Nephron (organoid): Measurements from ENCODE around the gene ASIC4.
A peak's percentile ranks its signal among the peaks of the same experiment; 100 is the strongest.

Experiments used
- H3K27ac Mint-ChIP-seq, 3 experiments: 2 replicates each; pipeline ENCODE4 v1.8.0; 2020; ENCODE audit warnings: mixed read lengths in 3 of 3, mild to moderate bottlenecking in 2 of 3, moderate library complexity in 1 of 3
- H3K27me3 Mint-ChIP-seq: 2 replicates; pipeline ENCODE4 v1.8.0; 2021; ENCODE audit warnings: low read depth, mild to moderate bottlenecking, moderate library complexity, mixed read lengths
- H3K36me3 Mint-ChIP-seq: 2 replicates; pipeline ENCODE4 v1.8.0; 2020; ENCODE audit warnings: low read depth, mixed read lengths
- H3K4me1 Mint-ChIP-seq: 2 replicates; pipeline ENCODE4 v1.8.0; 2020; ENCODE audit warnings: mixed read lengths
- H3K4me3 Mint-ChIP-seq, 3 experiments: 2 replicates each; pipeline ENCODE4 v1.8.0; 2020; ENCODE audit warnings: mild to moderate bottlenecking in 3 of 3, mixed read lengths in 3 of 3, moderate library complexity in 2 of 3
- H3K9me3 Mint-ChIP-seq: 2 replicates; pipeline ENCODE4 v1.8.0; 2020; ENCODE audit warnings: mixed read lengths
- CTCF ChIP-seq, 3 experiments: fragments of 200-600 bp; sonication (generic); IDR thresholded peaks; one replicate each; pipeline ENCODE4 v1.5.0; 2021; ENCODE audit warnings: antibody characterized with exemption in 3 of 3; ENCODE audit not compliant: unreplicated experiment in 3 of 3

ASIC4 gene

GRCh38 chr2:219538956-219539788 is 24.9 kb downstream of the ASIC4 start:
- H3K27me3 Mint-ChIP-seq: peaks cover 4% of the 10 kb centered on the region
- peaks cover 23% of the 10 kb centered on the region for H3K4me1 Mint-ChIP-seq
- H3K27ac Mint-ChIP-seq: peak overlapping the region; percentile 73 to 82 (median 80)
- no peaks in the 10 kb centered on the region for H3K9me3 Mint-ChIP-seq
- peak overlapping the region; percentile 59 to 66 (median 63) for H3K4me3 Mint-ChIP-seq
- no peak for TF ChIP-seq CTCF (IDR thresholded peaks at IDR 0.05; ENCODE audit: unreplicated experiment in 3 of 3)
- H3K36me3 Mint-ChIP-seq: peaks cover 12% of the 10 kb centered on the region

- TF ChIP-seq CTCF (IDR thresholded peaks at IDR 0.05; ENCODE audit: unreplicated experiment in 3 of 3): no peak
- H3K4me3 Mint-ChIP-seq: peak overlapping the region in 1 of 3 experiments; percentile 34
- no peak overlapping the region for H3K27ac Mint-ChIP-seq
- H3K4me1 Mint-ChIP-seq: peaks cover 32% of the 10 kb centered on the region
- H3K27me3 Mint-ChIP-seq: peaks cover 9% of the 10 kb centered on the region
- H3K9me3 Mint-ChIP-seq: no peaks in the 10 kb centered on the region
- peaks cover 12% of the 10 kb centered on the region for H3K36me3 Mint-ChIP-seq
Measured at GRCh38 chr2:219539926-219540678, 25.8 kb downstream of the ASIC4 start.

- Mint-ChIP-seq H3K36me3 (peaks cover 12% of the 10 kb centered on the region), H3K9me3 (no peaks in the 10 kb centered on the region), H3K27ac (no peak overlapping the region), H3K4me3 (peak overlapping the region in 2 of 3 experiments; percentile 66 to 89), H3K4me1 (peaks cover 38% of the 10 kb centered on the region), H3K27me3 (peaks cover 10% of the 10 kb centered on the region)
- no peak for TF ChIP-seq CTCF (IDR thresholded peaks at IDR 0.05; ENCODE audit: unreplicated experiment in 3 of 3)
Measured at GRCh38 chr2:219540784-219541504, 26.7 kb downstream of the ASIC4 start.

GRCh38 chr2:219541611-219542180 is 27.4 kb downstream of the ASIC4 start:
- TF ChIP-seq CTCF (IDR thresholded peaks at IDR 0.05; ENCODE audit: unreplicated experiment in 3 of 3): peak; percentile 99 to 100 (median 100)
- Mint-ChIP-seq H3K27ac (no peak overlapping the region), H3K4me3 (peak overlapping the region; percentile 66 to 89 (median 87)), H3K36me3 (peaks cover 12% of the 10 kb centered on the region), H3K9me3 (no peaks in the 10 kb centered on the region), H3K27me3 (peaks cover 13% of the 10 kb centered on the region), H3K4me1 (peaks cover 43% of the 10 kb centered on the region)

GRCh38 chr2:219542931-219543595 is 28.8 kb downstream of the ASIC4 start:
- Mint-ChIP-seq H3K27me3 (peaks cover 16% of the 10 kb centered on the region), H3K4me1 (peaks cover 43% of the 10 kb centered on the region), H3K36me3 (peaks cover 18% of the 10 kb centered on the region), H3K27ac (peak overlapping the region in 2 of 3 experiments; percentile 46 to 56), H3K4me3 (peak overlapping the region; percentile 87 to 90 (median 89)), H3K9me3 (no peaks in the 10 kb centered on the region)
- no peak for TF ChIP-seq CTCF (IDR thresholded peaks at IDR 0.05; ENCODE audit: unreplicated experiment in 3 of 3)
